Fibroblast of skin of scalp (primary cell): ENCODE data around the gene FOCAD.

Experiments used
- DNase-seq: peaks from one replicate; pipeline ENCODE4 v3.0.0-alpha.2; 2013

FOCAD gene

GRCh38 chr9:20740304-20740703 is 56.2 kb downstream of the FOCAD start:
- no peak for DNase-seq

- DNase-seq = no peak
Observed at GRCh38 chr9:20740929-20741582, 57.0 kb downstream of the FOCAD start.

- DNase-seq = no peak
Observed at GRCh38 chr9:20742833-20743232, 58.8 kb downstream of the FOCAD start.

- DNase-seq = no peak
Observed at GRCh38 chr9:20744036-20744630, 60.1 kb downstream of the FOCAD start.

GRCh38 chr9:20746967-20747366 is 62.9 kb downstream of the FOCAD start:
- peak; percentile 4 for DNase-seq

- no peak for DNase-seq
Observed at GRCh38 chr9:20749496-20750198, 65.6 kb downstream of the FOCAD start.

GRCh38 chr9:20753761-20754160 is 69.7 kb downstream of the FOCAD start:
- peak; percentile 10 for DNase-seq

- peak; percentile 41 for DNase-seq
Observed at GRCh38 chr9:20754556-20754955, 70.5 kb downstream of the FOCAD start.

GRCh38 chr9:20760246-20760891 is 76.3 kb downstream of the FOCAD start:
- no peak for DNase-seq

- no peak for DNase-seq
Observed at GRCh38 chr9:20770947-20771346, 86.9 kb downstream of the FOCAD start.

- DNase-seq = no peak
Observed at GRCh38 chr9:20771729-20772128, 87.7 kb downstream of the FOCAD start.

GRCh38 chr9:20775683-20776082 is 91.6 kb downstream of the FOCAD start:
- no peak for DNase-seq

- no peak for DNase-seq
Observed at GRCh38 chr9:20781092-20781491, 97.0 kb downstream of the FOCAD start.

GRCh38 chr9:20782289-20782688 is 98.2 kb downstream of the FOCAD start:
- no peak for DNase-seq

GRCh38 chr9:20783057-20784038 is 99.3 kb downstream of the FOCAD start:
- no peak for DNase-seq

- DNase-seq = no peak
Observed at GRCh38 chr9:20784196-20784595, 100.1 kb downstream of the FOCAD start.

- no peak for DNase-seq
Observed at GRCh38 chr9:20786807-20787206, 102.7 kb downstream of the FOCAD start.

GRCh38 chr9:20788526-20789451 is 104.7 kb downstream of the FOCAD start:
- peak; percentile 28 for DNase-seq

- no peak for DNase-seq
Observed at GRCh38 chr9:20790721-20791120, 106.7 kb downstream of the FOCAD start.

GRCh38 chr9:20791682-20792081 is 107.6 kb downstream of the FOCAD start:
- DNase-seq = no peak
